Stimulated activated CD4-positive, alpha-beta T cell treated with anti-CD3 and anti-CD28 coated beads, TNF-alpha, amount 100 ng/mL, for 1 hour (primary cell): ENCODE results near the gene ENPP6.
"Not testable (repeated sequence)": the region's sequence is repeated elsewhere in the genome, so short reads cannot be mapped to it uniquely, and the experiment has no call there.

Experiments
- DNase-seq, 3 donors: peaks; one replicate each; pipeline ENCODE4 v3.0.0-alpha.2; 2020; ENCODE audit warnings: low read depth in 3 of 3, low spot score in 1 of 3

Gene ENPP6

GRCh38 chr4:184150102-184150839, 67.4 kb downstream of the ENPP6 start:
- no peak for DNase-seq

- DNase-seq: no peak
These were observed 68.7 kb downstream of the ENPP6 start for GRCh38 chr4:184148738-184149637.

- DNase-seq: no peak
These were observed 69.6 kb downstream of the ENPP6 start for GRCh38 chr4:184147858-184148737.

GRCh38 chr4:184146951-184147350, 70.7 kb downstream of the ENPP6 start:
- no peak for DNase-seq

- no peak for DNase-seq
These were observed 72.1 kb downstream of the ENPP6 start for GRCh38 chr4:184145596-184145995.

GRCh38 chr4:184143770-184144564, 73.7 kb downstream of the ENPP6 start:
- DNase-seq: no peak

- DNase-seq: no peak
These were observed 75.3 kb downstream of the ENPP6 start for GRCh38 chr4:184142121-184143000.

- DNase-seq: not testable (repeated sequence)
These were observed 76.8 kb downstream of the ENPP6 start for GRCh38 chr4:184140901-184141300.

- DNase-seq: no peak
These were observed 81.1 kb downstream of the ENPP6 start for GRCh38 chr4:184136525-184136924.

- DNase-seq: no peak
These were observed 90.9 kb downstream of the ENPP6 start for GRCh38 chr4:184126800-184127199.

- DNase-seq: no peak
These were observed 94.9 kb downstream of the ENPP6 start for GRCh38 chr4:184122631-184123408.

- no peak for DNase-seq
These were observed 97.0 kb downstream of the ENPP6 start for GRCh38 chr4:184120549-184121127.

GRCh38 chr4:184117662-184118199, 99.9 kb downstream of the ENPP6 start:
- no peak for DNase-seq

GRCh38 chr4:184115399-184115798, 102.3 kb downstream of the ENPP6 start:
- no peak for DNase-seq

- DNase-seq: no peak
These were observed 103.2 kb downstream of the ENPP6 start for GRCh38 chr4:184114431-184114830.

GRCh38 chr4:184112006-184112550, 105.6 kb downstream of the ENPP6 start:
- DNase-seq: no peak

- DNase-seq: no peak
These were observed 106.3 kb downstream of the ENPP6 start for GRCh38 chr4:184111233-184111832.
